Measurements from ENCODE around the gene PTPRJ.

The PTPRJ gene

DNA sequence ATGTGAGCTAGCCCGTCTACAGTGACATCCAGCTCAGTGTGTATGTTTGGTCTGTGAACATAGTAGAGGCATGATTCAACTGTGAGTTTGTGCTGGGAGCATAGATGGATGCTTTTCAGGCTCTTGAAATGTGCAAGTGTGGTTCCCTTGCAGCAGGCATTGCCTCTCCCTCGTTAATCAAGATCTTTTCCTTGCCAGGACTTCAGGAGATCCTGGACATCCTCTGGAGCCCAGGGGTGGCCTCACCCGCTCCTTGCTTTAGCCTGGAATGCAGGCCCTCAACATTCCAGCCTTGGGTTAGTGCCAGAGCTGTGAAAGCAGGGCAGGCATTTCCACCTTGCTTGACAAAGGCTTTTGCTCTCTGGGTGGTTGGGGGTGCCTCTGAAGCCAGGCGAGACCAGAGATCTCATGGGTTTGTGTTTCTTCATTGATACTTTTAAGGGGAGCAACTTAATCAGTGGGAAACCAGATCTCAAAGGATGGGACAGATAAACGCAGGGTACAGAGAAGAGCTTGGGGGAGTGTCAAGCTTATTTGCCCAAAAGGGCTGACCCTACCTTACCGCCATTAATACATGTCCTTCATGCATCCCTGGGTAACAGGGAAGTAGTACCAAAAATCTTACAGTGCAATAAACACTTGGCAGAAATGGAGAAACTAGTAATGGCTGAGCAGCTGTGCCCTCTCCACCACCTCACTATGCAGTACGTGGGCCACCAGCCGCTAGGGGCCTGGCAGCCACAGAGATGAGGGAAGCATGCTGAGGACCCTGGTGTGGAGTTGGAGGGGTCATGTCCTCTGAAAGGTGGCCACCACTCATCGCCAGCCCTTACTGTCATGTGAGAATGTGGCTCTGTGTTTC lies 72.1 kb downstream of the PTPRJ start:
- Histone ChIP-seq H3K27me3 (ENCODE audit: control insufficient read depth, insufficient read depth, low read length) (no peaks in the 10 kb centered on the region), H3K9me3 (ENCODE audit: control insufficient read depth, insufficient read depth, low read length) (no peaks in the 10 kb centered on the region), H3K36me3 (ENCODE audit: control insufficient read depth, insufficient read depth, low read length) (no peaks in the 10 kb centered on the region), H3K4me1 (ENCODE audit: control insufficient read depth, insufficient read depth, low read length) (peaks cover 10% of the 10 kb centered on the region), H3K27ac (ENCODE audit: low read length) (no peak overlapping the region), H3K4me3 (ENCODE audit: low read length) (no peak overlapping the region)
- no peak for DNase-seq (ENCODE audit: low read depth, low spot score)
- no CpG with 5 or more reads among the region's 9 CpGs for WGBS (ENCODE audit: insufficient coverage, insufficient read length)

DNA sequence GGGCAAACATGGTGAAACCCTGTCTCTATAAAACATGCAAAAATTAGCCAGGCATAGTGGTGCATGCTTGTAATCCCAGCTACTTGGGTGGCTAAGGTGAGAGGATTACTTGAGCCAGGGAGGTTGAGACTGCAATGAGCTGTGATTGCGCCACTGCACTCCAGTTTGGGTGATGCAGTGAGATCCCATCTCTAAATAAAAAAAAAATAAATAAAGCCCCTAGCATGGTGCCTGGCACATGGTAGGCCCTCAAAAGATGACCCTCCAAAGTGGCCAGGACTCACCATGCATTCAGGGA lies 74.6 kb downstream of the PTPRJ start:
- DNase-seq (ENCODE audit: low read depth, low spot score): no peak
- peaks cover 10% of the 10 kb centered on the region for H3K4me1 ChIP-seq (ENCODE audit: control insufficient read depth, insufficient read depth, low read length)
- H3K9me3 ChIP-seq (ENCODE audit: control insufficient read depth, insufficient read depth, low read length): no peaks in the 10 kb centered on the region
- no peak overlapping the region for H3K27ac ChIP-seq (ENCODE audit: low read length)
- no CpG with 5 or more reads among the region's 1 CpG for WGBS (ENCODE audit: insufficient coverage, insufficient read length)
- no peaks in the 10 kb centered on the region for H3K36me3 ChIP-seq (ENCODE audit: control insufficient read depth, insufficient read depth, low read length)
- H3K4me3 ChIP-seq (ENCODE audit: low read length): no peak overlapping the region
- H3K27me3 ChIP-seq (ENCODE audit: control insufficient read depth, insufficient read depth, low read length): no peaks in the 10 kb centered on the region

DNA sequence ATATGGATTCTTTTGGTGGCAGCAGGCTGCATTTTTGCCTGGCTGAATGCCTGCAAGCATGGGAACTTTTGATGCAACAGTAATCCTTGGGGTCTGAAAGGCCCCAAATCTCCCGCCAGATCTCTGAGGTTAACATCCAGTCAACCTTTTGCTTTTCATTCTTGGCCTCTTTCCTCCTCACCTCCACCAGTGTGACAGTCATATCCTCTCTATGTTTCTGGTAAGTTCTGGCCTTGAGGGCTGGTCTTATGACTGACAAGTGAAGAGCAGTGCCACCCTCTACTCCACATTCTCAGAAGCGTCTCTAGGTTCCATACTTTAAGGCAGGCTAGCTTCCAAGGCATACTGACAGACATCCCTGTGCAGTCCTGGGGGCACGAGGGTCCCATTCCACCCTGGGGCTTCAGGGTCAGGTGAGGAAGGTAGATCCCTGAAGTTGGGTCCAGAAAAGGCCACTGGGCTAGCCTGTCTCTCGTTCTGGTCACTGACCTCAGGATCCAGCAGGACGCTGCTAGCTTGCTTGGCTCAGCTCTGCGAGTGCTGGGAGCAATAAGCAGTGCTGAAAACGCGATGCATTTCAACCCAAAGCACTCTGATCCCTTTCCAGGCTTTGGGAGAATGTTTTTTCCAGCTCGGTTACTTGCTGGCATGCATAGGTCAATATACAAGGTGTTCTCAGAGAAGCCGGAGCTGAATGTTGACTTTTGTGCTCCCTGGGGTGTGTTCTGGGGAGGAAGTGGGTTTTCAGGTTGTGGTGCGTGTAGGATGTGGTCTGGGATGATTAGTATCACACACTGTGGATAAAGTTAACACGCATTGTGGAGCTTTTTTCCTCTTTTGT lies 75.2 kb downstream of the PTPRJ start:
- Histone ChIP-seq H3K27ac (ENCODE audit: low read length) (no peak overlapping the region), H3K4me1 (ENCODE audit: control insufficient read depth, insufficient read depth, low read length) (peaks cover 10% of the 10 kb centered on the region), H3K27me3 (ENCODE audit: control insufficient read depth, insufficient read depth, low read length) (no peaks in the 10 kb centered on the region), H3K36me3 (ENCODE audit: control insufficient read depth, insufficient read depth, low read length) (no peaks in the 10 kb centered on the region), H3K9me3 (ENCODE audit: control insufficient read depth, insufficient read depth, low read length) (no peaks in the 10 kb centered on the region), H3K4me3 (ENCODE audit: low read length) (no peak overlapping the region)
- WGBS (ENCODE audit: insufficient coverage, insufficient read length): no CpG with 5 or more reads among the region's 12 CpGs
- DNase-seq (ENCODE audit: low read depth, low spot score): no peak

DNA sequence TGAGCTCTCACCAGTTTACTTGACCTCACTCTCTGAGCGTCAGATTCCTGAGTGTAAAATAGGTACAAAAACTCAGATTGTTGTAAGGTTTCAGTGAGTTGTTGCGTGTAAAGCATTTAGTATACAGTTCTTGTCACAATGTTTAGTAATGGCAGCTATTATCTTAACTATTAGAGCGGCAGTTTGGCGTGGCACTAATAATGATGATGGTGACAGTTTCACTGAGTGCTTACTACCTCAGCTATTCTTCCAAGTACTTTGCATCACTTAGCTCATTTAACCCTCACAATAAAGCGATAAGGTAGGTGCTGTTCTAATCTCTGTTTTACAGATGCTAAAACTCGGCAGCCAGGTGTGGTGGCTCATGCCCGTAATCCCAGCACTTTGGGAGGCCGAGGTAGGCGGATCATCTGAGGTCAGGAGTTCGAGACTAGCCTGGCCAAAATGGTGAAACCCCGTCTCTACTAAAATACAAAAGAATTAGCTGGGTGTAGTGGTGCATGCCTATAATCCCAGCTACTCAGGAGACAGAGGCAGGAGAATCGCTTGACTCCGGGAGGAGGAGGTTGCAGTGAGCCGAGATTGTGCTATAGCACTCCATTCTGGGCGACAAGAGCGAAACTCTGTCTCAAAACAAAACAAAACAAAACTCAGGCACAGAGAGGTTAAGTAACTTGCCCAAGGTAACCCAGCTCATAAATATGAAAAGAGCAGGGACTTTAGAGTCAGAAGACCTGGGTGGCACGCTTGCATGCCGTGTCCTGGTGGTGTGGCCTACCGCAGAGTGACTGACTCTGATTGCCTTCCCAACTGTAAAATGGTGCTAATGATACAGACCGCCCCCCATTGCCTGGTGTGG lies 76.2 kb downstream of the PTPRJ start:
- Histone ChIP-seq H3K4me3 (ENCODE audit: low read length) (no peak overlapping the region), H3K27ac (ENCODE audit: low read length) (no peak overlapping the region), H3K4me1 (ENCODE audit: control insufficient read depth, insufficient read depth, low read length) (peaks cover 10% of the 10 kb centered on the region), H3K27me3 (ENCODE audit: control insufficient read depth, insufficient read depth, low read length) (no peaks in the 10 kb centered on the region), H3K36me3 (ENCODE audit: control insufficient read depth, insufficient read depth, low read length) (no peaks in the 10 kb centered on the region), H3K9me3 (ENCODE audit: control insufficient read depth, insufficient read depth, low read length) (no peaks in the 10 kb centered on the region)
- no CpG with 5 or more reads among the region's 20 CpGs for WGBS (ENCODE audit: insufficient coverage, insufficient read length)
- no peak for DNase-seq (ENCODE audit: low read depth, low spot score)

DNA sequence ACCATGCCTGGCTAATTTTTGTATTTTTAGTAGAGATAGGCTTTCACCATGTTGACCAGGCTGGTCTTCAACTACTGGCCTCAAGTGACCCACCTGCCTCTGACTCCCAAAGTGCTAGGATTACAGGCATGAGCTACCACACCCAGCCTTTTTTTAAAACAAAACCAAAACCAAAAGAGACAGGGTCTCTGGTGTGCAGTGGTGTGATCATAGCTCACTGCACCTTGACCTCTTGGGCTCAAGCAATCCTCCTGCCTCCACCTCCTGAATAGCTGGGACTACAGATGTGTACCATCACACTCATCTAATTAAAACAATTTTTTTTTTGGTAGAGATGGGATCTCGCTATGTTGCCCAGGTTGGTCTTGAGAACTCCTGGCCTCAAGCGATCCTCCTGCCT lies 77.7 kb downstream of the PTPRJ start:
- H3K27me3 ChIP-seq (ENCODE audit: control insufficient read depth, insufficient read depth, low read length): no peaks in the 10 kb centered on the region
- no CpG with 5 or more reads among the region's 2 CpGs for WGBS (ENCODE audit: insufficient coverage, insufficient read length)
- DNase-seq (ENCODE audit: low read depth, low spot score): no peak
- H3K4me1 ChIP-seq (ENCODE audit: control insufficient read depth, insufficient read depth, low read length): peaks cover 2% of the 10 kb centered on the region
- H3K9me3 ChIP-seq (ENCODE audit: control insufficient read depth, insufficient read depth, low read length): no peaks in the 10 kb centered on the region
- no peak overlapping the region for H3K27ac ChIP-seq (ENCODE audit: low read length)
- no peaks in the 10 kb centered on the region for H3K36me3 ChIP-seq (ENCODE audit: control insufficient read depth, insufficient read depth, low read length)
- no peak overlapping the region for H3K4me3 ChIP-seq (ENCODE audit: low read length)

DNA sequence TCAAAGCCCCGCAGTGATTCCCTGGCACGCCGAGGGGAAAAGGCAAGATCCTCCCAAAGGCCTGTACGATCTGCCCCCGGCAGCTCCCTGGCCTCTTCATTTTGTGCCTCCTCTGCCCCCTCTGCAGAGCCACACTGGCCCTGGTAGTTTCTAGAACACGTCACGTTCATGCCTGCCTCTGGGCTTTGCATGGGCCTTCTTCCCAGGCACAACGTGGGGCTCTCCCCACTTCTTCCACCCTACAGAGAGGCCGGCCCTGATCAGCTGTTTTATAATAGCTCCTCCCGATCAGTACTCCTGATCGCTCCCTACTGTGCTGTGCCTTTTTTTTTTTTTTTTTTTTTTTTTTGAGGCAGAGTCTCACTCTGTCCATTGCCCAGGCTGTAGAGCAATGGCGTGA lies 78.4 kb downstream of the PTPRJ start:
- Histone ChIP-seq H3K27ac (ENCODE audit: low read length) (no peak overlapping the region), H3K4me3 (ENCODE audit: low read length) (no peak overlapping the region), H3K9me3 (ENCODE audit: control insufficient read depth, insufficient read depth, low read length) (no peaks in the 10 kb centered on the region), H3K4me1 (ENCODE audit: control insufficient read depth, insufficient read depth, low read length) (peaks cover 2% of the 10 kb centered on the region), H3K27me3 (ENCODE audit: control insufficient read depth, insufficient read depth, low read length) (no peaks in the 10 kb centered on the region), H3K36me3 (ENCODE audit: control insufficient read depth, insufficient read depth, low read length) (no peaks in the 10 kb centered on the region)
- no peak for DNase-seq (ENCODE audit: low read depth, low spot score)
- WGBS (ENCODE audit: insufficient coverage, insufficient read length): no CpG with 5 or more reads among the region's 12 CpGs

DNA sequence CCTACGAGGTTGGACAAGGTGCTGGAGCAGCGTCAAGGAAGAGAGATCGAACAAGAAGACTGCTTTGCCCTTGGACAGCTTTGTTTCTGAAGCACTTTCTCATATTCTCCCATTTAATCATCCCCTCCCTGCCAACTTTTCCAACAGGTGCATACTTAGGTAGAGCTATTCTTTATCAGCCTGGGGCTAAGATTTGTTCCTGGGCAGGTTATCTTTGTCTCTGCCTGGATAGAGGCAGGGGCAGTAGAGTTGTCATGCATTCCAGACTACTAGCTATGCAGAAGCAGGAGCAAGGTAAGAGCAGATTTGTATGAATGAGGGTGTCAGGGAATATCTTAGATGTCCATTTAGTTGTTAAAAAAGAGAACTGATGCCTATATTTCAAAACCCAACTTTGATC lies 82.3 kb downstream of the PTPRJ start:
- no peak overlapping the region for H3K4me3 ChIP-seq (ENCODE audit: low read length)
- H3K27ac ChIP-seq (ENCODE audit: low read length): no peak overlapping the region
- no peaks in the 10 kb centered on the region for H3K36me3 ChIP-seq (ENCODE audit: control insufficient read depth, insufficient read depth, low read length)
- H3K4me1 ChIP-seq (ENCODE audit: control insufficient read depth, insufficient read depth, low read length): peaks cover 2% of the 10 kb centered on the region; the same call in 1 of the 2 replicates
- no peaks in the 10 kb centered on the region for H3K9me3 ChIP-seq (ENCODE audit: control insufficient read depth, insufficient read depth, low read length)
- no peak for DNase-seq (ENCODE audit: low read depth, low spot score)
- no peaks in the 10 kb centered on the region for H3K27me3 ChIP-seq (ENCODE audit: control insufficient read depth, insufficient read depth, low read length)
- no CpG with 5 or more reads among the region's 3 CpGs for WGBS (ENCODE audit: insufficient coverage, insufficient read length)

DNA sequence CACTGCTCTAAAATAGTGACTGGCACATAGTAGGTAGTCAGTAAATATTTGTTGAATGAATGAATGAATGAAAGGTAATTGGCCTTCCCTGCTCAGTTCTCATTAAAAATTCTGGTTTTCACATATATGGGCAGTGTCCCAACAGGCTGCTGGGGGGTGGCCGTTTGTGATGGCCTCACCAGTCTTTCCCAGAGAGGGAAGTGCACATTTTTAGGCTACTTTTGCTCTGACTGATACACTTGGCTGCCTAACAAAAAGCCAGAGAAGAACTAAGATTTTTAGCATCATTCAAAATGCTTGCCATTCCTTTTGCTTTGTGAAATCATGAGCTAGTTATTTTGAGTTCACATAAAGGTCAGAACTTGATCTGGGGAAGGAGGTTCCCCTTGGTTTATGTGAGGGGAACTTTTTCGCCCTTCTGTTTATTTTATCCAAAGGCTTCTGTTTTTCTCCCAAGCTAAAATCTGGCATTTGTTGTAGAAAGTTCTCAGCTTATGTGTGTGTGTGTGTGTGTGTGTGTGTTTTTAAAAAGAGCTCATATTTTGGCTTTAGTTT lies 83.1 kb downstream of the PTPRJ start:
- H3K27me3 ChIP-seq (ENCODE audit: control insufficient read depth, insufficient read depth, low read length): no peaks in the 10 kb centered on the region
- H3K9me3 ChIP-seq (ENCODE audit: control insufficient read depth, insufficient read depth, low read length): no peaks in the 10 kb centered on the region
- H3K4me1 ChIP-seq (ENCODE audit: control insufficient read depth, insufficient read depth, low read length): peaks cover 2% of the 10 kb centered on the region; the same call in 1 of the 2 replicates
- no peak overlapping the region for H3K4me3 ChIP-seq (ENCODE audit: low read length)
- no CpG with 5 or more reads among the region's 2 CpGs for WGBS (ENCODE audit: insufficient coverage, insufficient read length)
- no peaks in the 10 kb centered on the region for H3K36me3 ChIP-seq (ENCODE audit: control insufficient read depth, insufficient read depth, low read length)
- no peak overlapping the region for H3K27ac ChIP-seq (ENCODE audit: low read length)
- DNase-seq (ENCODE audit: low read depth, low spot score): no peak

DNA sequence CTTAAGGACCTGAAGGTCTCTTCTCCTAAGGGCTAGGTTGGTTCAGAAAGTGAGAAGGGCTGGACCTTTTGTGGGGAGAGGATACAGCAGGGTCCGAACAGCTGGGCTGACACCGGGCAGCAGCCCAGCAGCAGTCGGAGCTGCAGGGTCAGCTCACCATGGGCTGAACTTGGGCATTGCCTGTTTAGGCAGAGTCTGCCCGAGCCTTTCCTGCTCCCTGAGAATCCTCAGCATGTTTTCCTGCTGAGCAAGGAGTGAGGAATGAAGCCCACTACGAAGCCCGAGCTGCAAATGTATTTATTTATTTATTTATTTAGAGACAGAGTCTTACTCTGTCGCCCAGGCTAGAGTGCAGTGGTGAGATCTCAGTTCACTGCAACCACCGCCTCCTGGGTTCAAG lies 83.9 kb downstream of the PTPRJ start:
- Histone ChIP-seq H3K27ac (ENCODE audit: low read length) (no peak overlapping the region), H3K27me3 (ENCODE audit: control insufficient read depth, insufficient read depth, low read length) (no peaks in the 10 kb centered on the region), H3K4me3 (ENCODE audit: low read length) (no peak overlapping the region), H3K4me1 (ENCODE audit: control insufficient read depth, insufficient read depth, low read length) (peaks cover 2% of the 10 kb centered on the region; the same call in 1 of the 2 replicates), H3K36me3 (ENCODE audit: control insufficient read depth, insufficient read depth, low read length) (no peaks in the 10 kb centered on the region), H3K9me3 (ENCODE audit: control insufficient read depth, insufficient read depth, low read length) (no peaks in the 10 kb centered on the region)
- no CpG with 5 or more reads among the region's 8 CpGs for WGBS (ENCODE audit: insufficient coverage, insufficient read length)
- no peak for DNase-seq (ENCODE audit: low read depth, low spot score)

Data from iPS DF 6.9 (cell line).